Measurements from ENCODE around the gene LRG1.

The LRG1 gene

GRCh38 chr19:4539693-4540581 is at the start of gene LRG1:
LRG1 (minus strand) TSS chr19:4540036; CDS start chr19:4540013, 23 bp downstream.
- no peak within 1 kb of the TSS for H3K4me3 ChIP-seq (ENCODE audit: low read depth, low read length)
- no peak for TF ChIP-seq CTCF (IDR thresholded peaks at IDR 0.05; ENCODE audit: low read depth, low read length)
- in situ Hi-C loops (cut with HindIII; ENCODE audit: low sequenced_read_pairs), result no loop called here
- DNase-seq (ENCODE audit: low read depth, low spot score), result no peak

- no peak for TF ChIP-seq CTCF (IDR thresholded peaks at IDR 0.05; ENCODE audit: low read depth, low read length)
- DNase-seq (ENCODE audit: low read depth, low spot score), result no peak
- in situ Hi-C loops (cut with HindIII; ENCODE audit: low sequenced_read_pairs), result no loop called here
- H3K4me3 ChIP-seq (ENCODE audit: low read depth, low read length), result no peak overlapping the region
These were observed 48.5 kb upstream of the LRG1 start for GRCh38 chr19:4588291-4588761.

- TF ChIP-seq CTCF (IDR thresholded peaks at IDR 0.05; ENCODE audit: low read depth, low read length), result no peak
- H3K4me3 ChIP-seq (ENCODE audit: low read depth, low read length), result no peak overlapping the region
- no peak for DNase-seq (ENCODE audit: low read depth, low spot score)
- in situ Hi-C loops (cut with HindIII; ENCODE audit: low sequenced_read_pairs), result no loop called here
These were observed 47.7 kb upstream of the LRG1 start for GRCh38 chr19:4587527-4587926.

GRCh38 chr19:4586691-4587090 is 46.9 kb upstream of the LRG1 start:
- in situ Hi-C loops (cut with HindIII; ENCODE audit: low sequenced_read_pairs), result no loop called here
- TF ChIP-seq CTCF (IDR thresholded peaks at IDR 0.05; ENCODE audit: low read depth, low read length), result no peak
- no peak for DNase-seq (ENCODE audit: low read depth, low spot score)
- H3K4me3 ChIP-seq (ENCODE audit: low read depth, low read length), result no peak overlapping the region

- no peak for DNase-seq (ENCODE audit: low read depth, low spot score)
- in situ Hi-C loops (cut with HindIII; ENCODE audit: low sequenced_read_pairs), result no loop called here
- TF ChIP-seq CTCF (IDR thresholded peaks at IDR 0.05; ENCODE audit: low read depth, low read length), result no peak
- H3K4me3 ChIP-seq (ENCODE audit: low read depth, low read length), result no peak overlapping the region
These were observed 46.4 kb upstream of the LRG1 start for GRCh38 chr19:4586245-4586644.

GRCh38 chr19:4585556-4585955 is 45.7 kb upstream of the LRG1 start:
- no peak for DNase-seq (ENCODE audit: low read depth, low spot score)
- in situ Hi-C loops (cut with HindIII; ENCODE audit: low sequenced_read_pairs), result no loop called here
- H3K4me3 ChIP-seq (ENCODE audit: low read depth, low read length), result no peak overlapping the region
- TF ChIP-seq CTCF (IDR thresholded peaks at IDR 0.05; ENCODE audit: low read depth, low read length), result no peak

Measured in astrocyte of the spinal cord (primary cell).